ENCODE measurements around the gene MKI67. TPM values are rescaled to one million over a fixed set of nuclear protein-coding genes. Genes with fewer than 3 reads are reported as not detected.

The MKI67 gene
- total RNA-seq, 1 experiment from 2014 or later = 151 TPM

- no peak for ATAC-seq
- intact Hi-C loops (cut with micrococcal nuclease; ENCODE audit: unreplicated experiment) = no loop called here
- H3K27ac ChIP-seq (ENCODE audit: low read length) = no peak overlapping the region
- H3K4me3 ChIP-seq (ENCODE audit: low read depth in 2 of 2, low read length in 2 of 2) = no peak overlapping the region
- BruUV-seq (replicated peaks) = no TSS peak
- TF ChIP-seq TCF7L2 (IDR thresholded peaks at IDR 0.05; ENCODE audit: low read depth, low read length) (no peak), CTCF (IDR thresholded peaks at IDR 0.05) (no peak), POLR2AphosphoS5 (IDR thresholded peaks at IDR 0.05; ENCODE audit: low read depth, low read length) (no peak), SIN3A (IDR thresholded peaks at IDR 0.05; ENCODE audit: borderline replicate concordance, insufficient read depth, low read depth, low read length) (no peak), REST (IDR thresholded peaks at IDR 0.05; ENCODE audit: insufficient read depth in 1 of 2, low read depth in 2 of 2, low read length in 1 of 2) (no peak)
- ChIA-PET POLR2A (no interaction called here), CTCF (interaction anchor here (1.0 kb wide), 1 partner anchor 13 kb away, joined by 3 read pairs; no protein-coding TSS in a partner anchor)
- DNase-seq (ENCODE audit: low read depth, low spot score) = no peak
- H3K27me3 ChIP-seq (ENCODE audit: control insufficient read depth, insufficient read depth, low read length) = no peaks in the 10 kb centered on the region; the same call in 1 of the 2 replicates
- in situ Hi-C loops (cut with HindIII; ENCODE audit: low pct_unique_long_range_greater_than_20kb, low sequenced_read_pairs) = no loop called here
- H3K4me1 ChIP-seq (ENCODE audit: control insufficient read depth, insufficient read depth, low read length) = no peaks in the 10 kb centered on the region
- no peaks in the 10 kb centered on the region for H3K9me3 ChIP-seq (ENCODE audit: control insufficient read depth, insufficient read depth, low read depth, low read length)
- H3K36me3 ChIP-seq (ENCODE audit: control insufficient read depth, insufficient read depth, low read length) = no peaks in the 10 kb centered on the region
Measured at GRCh38 chr10:128056303-128057050, 69.7 kb downstream of the MKI67 start.

GRCh38 chr10:128055061-128055868, 71.0 kb downstream of the MKI67 start:
- no TSS peak for BruUV-seq (replicated peaks)
- no peak for DNase-seq (ENCODE audit: low read depth, low spot score)
- in situ Hi-C loops (cut with HindIII; ENCODE audit: low pct_unique_long_range_greater_than_20kb, low sequenced_read_pairs) = no loop called here

More at GRCh38 chr10:128055061-128055868, 71.0 kb downstream of the MKI67 start:
- POLR2A ChIA-PET = no interaction called here
- H3K9me3 ChIP-seq (ENCODE audit: control insufficient read depth, insufficient read depth, low read depth, low read length) = no peaks in the 10 kb centered on the region
- H3K27me3 ChIP-seq (ENCODE audit: control insufficient read depth, insufficient read depth, low read length) = no peaks in the 10 kb centered on the region
- H3K4me1 ChIP-seq (ENCODE audit: control insufficient read depth, insufficient read depth, low read length) = no peaks in the 10 kb centered on the region
- H3K27ac ChIP-seq (ENCODE audit: low read length) = no peak overlapping the region
- TF ChIP-seq TCF7L2 (IDR thresholded peaks at IDR 0.05; ENCODE audit: low read depth, low read length) = no peak
- no peak for TF ChIP-seq CTCF (IDR thresholded peaks at IDR 0.05)
- TF ChIP-seq POLR2AphosphoS5 (IDR thresholded peaks at IDR 0.05; ENCODE audit: low read depth, low read length) = no peak
- no peak for TF ChIP-seq REST (IDR thresholded peaks at IDR 0.05; ENCODE audit: insufficient read depth in 1 of 2, low read depth in 2 of 2, low read length in 1 of 2)
- no peak for TF ChIP-seq SIN3A (IDR thresholded peaks at IDR 0.05; ENCODE audit: borderline replicate concordance, insufficient read depth, low read depth, low read length)
- no peak for ATAC-seq
- H3K36me3 ChIP-seq (ENCODE audit: control insufficient read depth, insufficient read depth, low read length) = no peaks in the 10 kb centered on the region
- CTCF ChIA-PET = no interaction called here
- intact Hi-C loops (cut with micrococcal nuclease; ENCODE audit: unreplicated experiment) = no loop called here
- H3K4me3 ChIP-seq (ENCODE audit: low read depth in 2 of 2, low read length in 2 of 2) = no peak overlapping the region

Data from Panc1 (cell line).